HG02678 (cell line): ENCODE measurements around the gene CCNH.

Source experiments
- ATAC-seq: cut with Tn5 transposase; IDR thresholded peaks from one replicate; pipeline ENCODE4 v1.9.1; 2021; ENCODE audit warnings: mild to moderate bottlenecking, moderate library complexity; ENCODE audit not compliant: unreplicated experiment

Gene CCNH

GRCh38 chr5:87412630-87413342 lies at the start of gene CCNH:
Gene CCNH, minus strand, starts transcription at chr5:87412930. Its CDS starts 136 bp downstream, at chr5:87412794.
- peak; percentile 99 for ATAC-seq

GRCh38 chr5:87457706-87458105 lies 45.0 kb upstream of the CCNH start:
- no peak for ATAC-seq

GRCh38 chr5:87453801-87454200 lies 41.1 kb upstream of the CCNH start:
- ATAC-seq, result no peak

GRCh38 chr5:87452837-87453236 lies 40.1 kb upstream of the CCNH start:
- ATAC-seq, result no peak

- no peak for ATAC-seq
Observed at GRCh38 chr5:87442419-87442818, 29.7 kb upstream of the CCNH start.

- ATAC-seq, result no peak
Observed at GRCh38 chr5:87438231-87438630, 25.5 kb upstream of the CCNH start.

GRCh38 chr5:87437724-87438123 lies 25.0 kb upstream of the CCNH start:
- ATAC-seq, result no peak

- no peak for ATAC-seq
Observed at GRCh38 chr5:87435144-87435694, 22.5 kb upstream of the CCNH start.

GRCh38 chr5:87434461-87434860 lies 21.7 kb upstream of the CCNH start:
- ATAC-seq, result no peak

- ATAC-seq, result no peak
Observed at GRCh38 chr5:87433945-87434344, 21.2 kb upstream of the CCNH start.

- no peak for ATAC-seq
Observed at GRCh38 chr5:87432460-87432859, 19.7 kb upstream of the CCNH start.

- no peak for ATAC-seq
Observed at GRCh38 chr5:87430863-87431457, 18.2 kb upstream of the CCNH start.

- ATAC-seq, result no peak
Observed at GRCh38 chr5:87423755-87424154, 11.0 kb upstream of the CCNH start.

- ATAC-seq, result no peak
Observed at GRCh38 chr5:87421307-87421706, 8.6 kb upstream of the CCNH start.

GRCh38 chr5:87418506-87418905 lies 5.8 kb upstream of the CCNH start:
- no peak for ATAC-seq

GRCh38 chr5:87413343-87413645 lies 564 bp upstream of the CCNH start:
- ATAC-seq, result no peak

- peak; percentile 16 for ATAC-seq
Observed at GRCh38 chr5:87411973-87412629, 629 bp downstream of the CCNH start.

- ATAC-seq, result no peak
Observed at GRCh38 chr5:87411586-87411972, 1.2 kb downstream of the CCNH start.

GRCh38 chr5:87410931-87411330 lies 1.8 kb downstream of the CCNH start:
- no peak for ATAC-seq

- no peak for ATAC-seq
Observed at GRCh38 chr5:87408204-87408603, 4.5 kb downstream of the CCNH start.

GRCh38 chr5:87405472-87406155 lies 7.1 kb downstream of the CCNH start:
- no peak for ATAC-seq

GRCh38 chr5:87404359-87404758 lies 8.4 kb downstream of the CCNH start:
- no peak for ATAC-seq
